HG02970 (cell line): Measurements from ENCODE around the gene GNAI2.
"Not testable (repeated sequence)": the region's sequence is repeated elsewhere in the genome, so short reads cannot be mapped to it uniquely, and the experiment has no call there.

Experiments
- ATAC-seq: cut with Tn5 transposase; IDR thresholded peaks from one replicate; pipeline ENCODE4 v1.9.1; 2021; ENCODE audit warnings: mild to moderate bottlenecking, moderate library complexity, moderate number of reproducible peaks; ENCODE audit not compliant: unreplicated experiment, low FRiP score

GNAI2 gene

GRCh38 chr3:50203809-50204803 is 31.9 kb upstream of the GNAI2 start:
- ATAC-seq, result no peak

- ATAC-seq, result no peak
These were observed 31.1 kb upstream of the GNAI2 start, which contains the start of gene SLC38A3 for GRCh38 chr3:50204804-50205412. TSS of gene SLC38A3 (plus strand) at chr3:50205271. CDS start at chr3:50214200, 8,929 bp downstream.

DNA sequence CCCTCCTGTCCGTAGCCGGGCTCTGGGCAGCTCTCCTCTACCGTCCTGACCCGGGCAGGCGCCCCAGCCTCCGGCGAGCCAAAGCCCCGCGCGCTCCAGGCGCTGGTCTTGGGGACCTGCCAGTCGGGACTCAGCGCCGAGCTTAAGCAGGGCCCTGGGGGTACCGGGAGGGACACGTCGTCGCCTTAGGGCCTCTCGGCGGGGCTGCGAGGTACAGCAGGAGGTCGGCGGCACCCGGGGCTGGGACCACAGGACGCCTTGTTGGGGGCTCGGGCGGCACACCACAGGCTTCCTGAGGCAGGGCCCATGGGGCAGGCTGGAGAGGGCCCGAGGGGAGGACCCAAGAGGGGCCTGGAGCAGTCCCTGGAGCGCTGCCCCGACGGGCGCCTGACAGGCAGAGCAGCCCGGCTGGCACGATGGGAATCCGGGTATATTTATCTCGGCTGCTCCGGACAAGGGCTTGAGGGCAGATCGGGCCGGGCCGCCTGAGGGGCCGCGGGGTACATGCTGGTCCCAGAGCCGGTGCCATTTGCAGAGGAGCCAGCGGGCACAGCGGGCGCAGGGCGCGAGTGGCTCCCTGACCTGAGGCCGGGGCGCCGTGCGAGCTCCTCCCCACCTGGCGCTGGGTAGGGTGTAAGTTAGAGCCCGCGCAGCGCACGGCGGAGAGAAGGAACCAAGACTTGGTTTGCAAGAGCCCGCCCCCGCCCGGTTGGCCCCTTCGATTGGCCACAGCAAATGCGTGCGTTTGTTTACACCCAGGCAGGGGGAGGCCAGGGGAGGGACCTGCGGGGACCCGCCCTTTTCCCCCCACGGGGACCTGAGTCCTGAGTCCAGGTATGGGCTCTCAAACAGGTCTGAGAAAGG is 30.4 kb upstream of the GNAI2 start:
- no peak for ATAC-seq

DNA sequence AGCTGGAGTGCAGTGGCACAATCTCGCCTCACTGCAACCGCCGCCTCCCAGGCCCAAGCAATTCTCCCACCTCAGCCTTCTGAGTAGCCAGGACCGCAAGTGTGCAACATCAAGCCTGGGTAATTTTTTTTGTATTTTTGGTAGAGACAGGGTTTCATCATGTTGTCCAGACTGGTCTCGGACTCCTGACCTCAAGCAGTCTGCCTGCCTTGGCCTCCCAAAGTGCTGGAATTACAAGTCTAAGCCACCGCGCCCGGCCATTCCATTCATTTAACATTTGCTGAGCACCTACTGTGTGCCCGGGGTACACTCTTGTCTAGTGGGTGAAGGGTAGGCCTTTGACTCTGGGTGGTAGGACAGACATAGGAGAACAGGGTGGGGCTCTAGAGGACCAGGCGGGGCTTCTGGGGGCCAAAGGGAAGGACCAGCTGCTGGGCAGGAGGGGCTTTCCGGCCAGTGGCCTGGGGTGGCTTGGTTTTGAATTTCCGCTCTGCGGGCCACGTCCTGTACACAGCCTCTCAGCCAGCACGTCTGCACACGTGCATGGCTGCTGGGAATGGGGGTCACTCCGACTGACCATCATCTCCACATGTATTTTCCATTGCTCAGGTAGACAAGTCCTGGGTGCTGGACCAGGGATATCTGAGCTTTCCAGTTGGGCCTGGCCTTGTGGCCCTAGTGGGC is 28.5 kb upstream of the GNAI2 start:
- ATAC-seq, result no peak

DNA sequence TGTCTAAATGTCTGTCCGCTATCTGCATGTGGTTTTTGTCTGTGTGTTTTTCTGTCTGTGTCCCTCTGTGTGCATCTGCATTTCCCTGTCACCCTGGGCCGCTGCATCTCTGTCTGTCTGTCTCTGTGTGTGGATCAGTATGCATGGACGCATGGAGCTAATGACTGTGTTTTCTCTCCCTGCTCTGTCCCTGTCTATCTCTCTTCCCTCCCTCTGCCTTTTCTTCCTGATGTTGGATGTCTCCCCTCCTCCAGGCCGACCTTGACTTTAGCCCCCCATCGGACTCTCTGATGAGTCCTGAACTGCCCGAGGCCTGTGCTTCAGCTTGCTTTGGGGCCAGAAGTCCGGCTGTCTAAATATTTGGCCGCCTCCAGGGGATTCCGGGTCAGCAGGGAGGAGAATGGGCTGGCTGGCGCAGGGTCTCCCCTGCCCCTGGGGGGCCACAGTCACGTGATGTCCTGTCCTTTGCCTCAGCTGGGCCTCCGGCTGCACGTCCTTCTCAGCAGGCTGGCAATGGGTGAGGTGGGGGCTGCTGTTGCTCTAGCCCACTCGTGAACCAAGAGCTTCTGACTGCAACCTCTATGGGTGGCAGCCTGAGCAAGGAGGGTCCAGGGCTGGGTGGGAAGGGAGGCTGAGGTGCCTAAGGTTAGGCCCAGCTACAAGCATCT is 27.2 kb upstream of the GNAI2 start:
- no peak for ATAC-seq

- ATAC-seq, result no peak
These were observed 25.9 kb upstream of the GNAI2 start for GRCh38 chr3:50210176-50210509.

GRCh38 chr3:50210510-50211367 is 25.3 kb upstream of the GNAI2 start:
- ATAC-seq, result no peak

- ATAC-seq, result not testable (repeated sequence)
These were observed 24.7 kb upstream of the GNAI2 start for GRCh38 chr3:50211368-50211717.

DNA sequence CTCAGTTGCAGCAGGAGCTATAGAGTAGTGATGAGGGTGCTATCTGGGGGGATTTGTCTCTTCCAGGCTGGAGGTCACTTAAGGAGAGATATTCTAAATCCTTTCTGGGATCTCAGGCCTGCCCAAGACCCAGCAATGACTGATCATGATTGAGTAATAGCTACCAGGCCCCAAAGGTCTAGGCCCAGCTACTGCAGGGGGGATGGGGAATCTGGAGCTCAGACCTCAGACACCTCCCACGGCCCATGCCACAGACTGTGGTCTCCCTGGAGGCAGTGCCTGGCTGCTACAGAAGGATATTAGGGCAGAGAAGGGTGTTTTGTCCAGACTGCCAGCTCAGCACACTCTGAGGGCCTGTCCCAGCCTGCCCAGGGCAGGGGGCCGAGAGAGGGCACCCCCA is 24.1 kb upstream of the GNAI2 start:
- ATAC-seq, result no peak

DNA sequence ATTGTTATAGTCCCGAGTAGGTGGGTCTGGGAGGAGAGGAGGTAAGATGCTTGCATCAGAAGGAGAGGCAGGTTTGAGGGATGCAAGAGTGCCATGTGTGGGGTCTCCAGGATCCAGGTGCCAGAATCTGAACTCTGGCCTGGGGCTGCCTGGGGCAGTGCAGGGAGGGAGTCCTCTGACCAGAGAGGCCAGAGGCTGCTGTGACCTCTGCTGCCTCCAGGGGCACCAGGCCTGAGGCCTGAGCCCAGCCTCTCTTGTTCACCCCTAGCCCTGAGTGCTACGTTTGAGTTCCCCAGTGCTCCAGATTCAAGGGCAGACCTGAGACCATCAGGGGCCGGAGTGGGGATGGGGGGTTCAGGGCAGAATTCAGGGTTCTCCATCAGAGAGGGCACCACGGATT is 23.5 kb upstream of the GNAI2 start:
- ATAC-seq, result no peak

DNA sequence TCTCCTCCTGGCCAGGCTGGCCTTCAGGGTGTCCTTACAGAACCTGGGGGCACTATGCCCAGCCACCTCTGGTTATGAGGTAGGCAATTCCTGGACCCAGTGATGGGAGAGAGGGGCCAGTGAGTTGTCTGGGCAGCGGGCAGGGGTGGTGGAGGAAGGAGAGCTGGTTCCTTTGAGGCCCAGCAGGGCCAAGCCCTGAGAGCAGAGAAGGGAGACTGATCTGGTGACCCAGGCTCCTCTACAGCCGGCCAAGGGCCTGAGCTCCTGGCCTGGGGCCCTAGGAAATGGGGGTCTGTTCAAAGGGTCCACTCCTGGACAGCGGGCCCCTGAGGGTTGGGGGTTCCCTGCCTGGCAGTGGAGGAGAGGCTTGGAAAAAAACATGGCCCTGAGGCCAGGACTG is 23.0 kb upstream of the GNAI2 start:
- no peak for ATAC-seq

- no peak for ATAC-seq
These were observed 22.6 kb upstream of the GNAI2 start for GRCh38 chr3:50213373-50213772.

DNA sequence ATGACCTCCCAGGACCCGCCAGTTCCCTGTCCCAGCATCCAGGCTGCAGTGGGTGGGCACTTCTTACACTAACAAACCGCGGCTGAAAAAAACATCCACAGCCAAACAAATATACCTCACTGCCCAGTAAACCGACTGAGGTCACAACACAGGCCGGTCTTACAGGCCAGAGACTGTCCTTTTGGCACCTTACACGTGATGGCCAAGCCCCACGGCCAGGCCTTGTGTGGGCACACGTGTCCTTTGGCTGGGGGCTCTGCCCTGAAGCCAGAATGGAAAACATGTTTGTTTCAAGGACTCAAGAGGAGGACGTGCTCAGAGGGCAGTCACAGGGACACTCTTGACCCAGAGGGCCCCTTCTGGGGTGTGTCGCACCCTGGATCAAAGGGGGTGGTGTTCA is 21.2 kb upstream of the GNAI2 start:
- no peak for ATAC-seq

- no peak for ATAC-seq
These were observed 20.5 kb upstream of the GNAI2 start for GRCh38 chr3:50215529-50215928.

GRCh38 chr3:50217681-50218080 is 18.3 kb upstream of the GNAI2 start:
- no peak for ATAC-seq

DNA sequence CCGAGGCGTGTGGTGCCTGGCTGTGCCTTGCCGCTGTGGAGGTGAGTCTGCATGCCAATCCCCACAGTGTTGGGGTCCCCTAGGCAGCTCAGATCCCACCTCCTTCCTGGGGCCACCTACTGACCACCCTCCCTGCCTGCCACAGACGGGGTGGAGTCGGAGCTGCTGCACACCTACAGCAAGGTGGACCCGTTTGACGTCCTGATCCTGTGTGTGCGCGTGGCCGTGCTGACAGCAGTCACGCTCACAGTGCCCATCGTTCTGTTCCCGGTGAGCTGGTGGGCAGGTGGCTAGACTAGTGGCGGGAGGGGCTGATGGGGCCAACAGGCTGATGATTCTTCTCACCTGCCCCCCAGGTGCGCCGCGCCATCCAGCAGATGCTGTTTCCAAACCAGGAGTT is 17.6 kb upstream of the GNAI2 start:
- no peak for ATAC-seq

GRCh38 chr3:50219285-50219684 is 16.7 kb upstream of the GNAI2 start:
- ATAC-seq, result no peak

- no peak for ATAC-seq
These were observed 15.9 kb upstream of the GNAI2 start for GRCh38 chr3:50220109-50220508.

DNA sequence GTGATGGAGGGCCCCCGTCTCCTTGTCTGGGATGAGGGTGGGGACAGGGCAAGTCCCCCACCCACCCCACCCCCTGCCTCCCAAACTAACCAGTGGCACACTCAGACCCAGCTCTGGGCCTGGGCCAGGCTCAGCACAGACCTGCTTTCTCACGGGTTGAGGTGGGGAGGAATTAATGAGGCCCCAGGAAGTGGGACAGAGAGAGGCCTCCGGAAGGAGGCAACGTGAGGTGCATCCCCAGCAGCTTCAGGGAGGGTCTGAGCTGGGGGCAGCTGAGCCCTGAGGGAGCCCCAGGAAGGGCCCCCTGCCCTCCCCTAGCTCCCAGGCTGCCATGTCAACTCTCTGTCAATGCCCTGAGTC is 15.0 kb upstream of the GNAI2 start:
- no peak for ATAC-seq
